Left lung (tissue), 10 donors: ENCODE measurements around the gene SRRM5. TPM values are rescaled to one million over a fixed set of nuclear protein-coding genes. Genes with fewer than 3 reads are reported as not detected.

Experiments
- ATAC-seq: fragments of 200-7000 bp; cut with Tn5 transposase; one replicate; pipeline ENCODE4 v1.9.1; 2020; ENCODE audit warnings: moderate library complexity
- DNase-seq, 4 donors: peaks; one replicate each; pipeline ENCODE4 v3.0.0-alpha.2; 2013 to 2020
- H3K27ac ChIP-seq, 2 donors: fragments of 200-600 bp; sonication (generic) in 1 of 2; one replicate each; pipeline versions ENCODE4 v1.5.0 to v1.8.0; 2020 to 2021
- H3K27me3 ChIP-seq, 2 donors: fragments of 200-600 bp; sonication (generic) in 1 of 2; one replicate each; pipeline versions ENCODE4 v1.5.0 to v1.8.0; 2020 to 2021
- H3K36me3 ChIP-seq, 2 donors: fragments of 200-600 bp; sonication (generic) in 1 of 2; one replicate each; pipeline versions ENCODE4 v1.5.0 to v1.8.0; 2020 to 2021
- H3K4me1 ChIP-seq, 2 donors: fragments of 200-600 bp; one replicate each; pipeline ENCODE4 v1.8.0; 2021
- H3K4me3 ChIP-seq, 2 donors: fragments of 200-600 bp; sonication (generic) in 1 of 2; one replicate each; pipeline versions ENCODE4 v1.5.0 to v1.8.0; 2020 to 2021; ENCODE audit warnings: mild to moderate bottlenecking in 1 of 2
- H3K9me3 ChIP-seq, 2 donors: fragments of 200-600 bp; sonication (generic) in 1 of 2; one replicate each; pipeline versions ENCODE4 v1.5.0 to v1.8.0; 2020 to 2021
- intact Hi-C, 2 donors: fragments of 100-400 bp; cut with DNase I; formaldehyde crosslinking; loops; one replicate each; pipeline versions ENCODE4 v1.11.2 to v1.14.2; 2022
- polyA plus RNA-seq, 6 donors: library from polyadenylated mRNA; unstranded; fragments of 120-200 nt; gene quantifications; one replicate each; pipeline ENCODE4 v1.2.1, GENCODE V29; 2013; ENCODE audit not compliant: insufficient read length in 6 of 6
- total RNA-seq, 2 donors: library from RNA; stranded (reverse); fragmentation: NEBNext Ultra II Directional; extraction: Animal tissue kit (Norgen Biotek cat#: 25700); gene quantifications; one replicate each; pipeline ENCODE4 v1.2.1, GENCODE V29; 2021
- TF ChIP-seq, protein P1 (sequence below), 2 donors: fragments of 200-600 bp; sonication (generic) in 1 of 2; IDR thresholded peaks; one replicate each; pipeline versions ENCODE4 v1.5.0 to v1.8.0; 2021; ENCODE audit warnings: antibody characterized with exemption in 2 of 2
- donor health status: DM: no; HTN: yes; CAD: no.
- donor health status: DM: no; HTN: no; CAD: no.

The SRRM5 gene
- total and polyA plus RNA-seq, 8 donors: 0.10 to 2.5 (median 1.7) TPM

DNA sequence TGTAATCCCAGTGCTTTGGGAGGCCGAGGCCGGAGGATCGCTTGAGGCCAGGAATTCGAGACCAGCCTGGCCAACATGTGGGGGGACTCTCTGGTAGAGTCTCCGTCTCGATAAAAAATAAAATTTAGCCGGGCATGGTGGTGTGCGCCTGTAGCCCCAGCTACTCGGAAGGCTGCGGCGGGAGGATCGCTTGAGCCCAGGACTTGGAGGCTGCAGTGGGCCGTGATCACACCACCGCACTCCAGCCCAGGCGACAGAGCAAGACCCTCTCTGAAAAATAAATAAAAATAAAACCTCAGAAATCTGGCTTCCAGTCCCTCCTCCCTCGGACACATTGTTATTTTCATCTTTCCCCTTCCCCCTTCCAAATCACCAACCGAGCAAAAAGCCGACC lies 16.3 kb upstream of the SRRM5 start:
- Histone ChIP-seq H3K27ac (peak overlapping the region; percentile 96 to 97), H3K36me3 (peaks cover 0 to 57% of the 10 kb centered on the region in 2 donors), H3K4me1 (peaks cover 16 to 44% of the 10 kb centered on the region in 2 donors), H3K9me3 (no peaks in the 10 kb centered on the region), H3K4me3 (peak overlapping the region; percentile 64 to 82), H3K27me3 (no peaks in the 10 kb centered on the region)
- TF ChIP-seq, protein P1, sequence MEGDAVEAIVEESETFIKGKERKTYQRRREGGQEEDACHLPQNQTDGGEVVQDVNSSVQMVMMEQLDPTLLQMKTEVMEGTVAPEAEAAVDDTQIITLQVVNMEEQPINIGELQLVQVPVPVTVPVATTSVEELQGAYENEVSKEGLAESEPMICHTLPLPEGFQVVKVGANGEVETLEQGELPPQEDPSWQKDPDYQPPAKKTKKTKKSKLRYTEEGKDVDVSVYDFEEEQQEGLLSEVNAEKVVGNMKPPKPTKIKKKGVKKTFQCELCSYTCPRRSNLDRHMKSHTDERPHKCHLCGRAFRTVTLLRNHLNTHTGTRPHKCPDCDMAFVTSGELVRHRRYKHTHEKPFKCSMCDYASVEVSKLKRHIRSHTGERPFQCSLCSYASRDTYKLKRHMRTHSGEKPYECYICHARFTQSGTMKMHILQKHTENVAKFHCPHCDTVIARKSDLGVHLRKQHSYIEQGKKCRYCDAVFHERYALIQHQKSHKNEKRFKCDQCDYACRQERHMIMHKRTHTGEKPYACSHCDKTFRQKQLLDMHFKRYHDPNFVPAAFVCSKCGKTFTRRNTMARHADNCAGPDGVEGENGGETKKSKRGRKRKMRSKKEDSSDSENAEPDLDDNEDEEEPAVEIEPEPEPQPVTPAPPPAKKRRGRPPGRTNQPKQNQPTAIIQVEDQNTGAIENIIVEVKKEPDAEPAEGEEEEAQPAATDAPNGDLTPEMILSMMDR (IDR thresholded peaks at IDR 0.05): no peak
- peak in 1 of 4 donors; percentile 38 for DNase-seq
- intact Hi-C loops: no loop called here
- ATAC-seq: peak; percentile 24

DNA sequence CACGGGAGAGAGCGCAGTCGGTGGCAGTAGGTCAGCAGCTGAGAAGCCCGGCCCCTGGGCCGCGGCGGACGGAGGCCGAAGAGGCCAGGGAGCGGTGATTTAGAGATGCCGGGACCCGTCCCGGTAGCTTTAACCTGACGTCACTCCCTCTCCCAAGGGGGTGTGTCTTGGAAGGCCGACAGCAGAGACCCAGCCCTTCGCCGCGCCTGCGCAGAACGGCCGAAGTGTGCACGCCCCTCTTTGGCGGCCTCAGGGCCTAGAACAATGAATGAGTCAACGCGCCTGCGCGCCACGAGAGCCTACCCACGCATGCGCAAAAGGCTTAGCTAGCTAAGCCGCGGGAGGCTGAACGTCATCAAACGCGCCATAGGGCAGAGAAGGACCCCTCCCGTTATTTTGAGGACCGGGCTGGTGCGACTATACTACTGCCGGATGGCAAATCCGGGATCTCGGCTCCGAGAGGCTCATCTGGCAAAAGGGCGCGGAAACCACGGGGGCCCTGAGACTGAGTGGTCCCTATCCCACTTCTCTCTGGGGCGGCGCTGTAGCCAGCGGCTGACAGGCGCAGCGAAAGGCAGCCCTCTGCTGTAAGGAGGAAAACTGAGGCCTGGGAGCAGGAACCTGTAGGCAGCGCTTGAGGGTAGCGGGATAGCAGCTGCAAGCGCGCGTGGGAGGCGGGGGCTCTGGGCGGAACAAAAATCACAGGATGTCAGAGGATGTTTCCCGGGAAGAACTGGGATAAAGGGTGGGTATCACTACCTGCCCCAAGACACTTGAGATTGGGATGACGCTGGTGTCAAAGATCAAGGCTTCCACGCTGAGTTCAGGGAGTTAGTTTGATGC lies 15.7 kb upstream of the SRRM5 start, which contains the start of the genes IRGQ and ZNF576:
Gene IRGQ (minus strand): TSS at position 136 of the 843 bp plus-strand sequence. CDS start 796 bp downstream, outside the sequence.
Gene ZNF576 (plus strand): TSS at position 597 of the 843 bp plus-strand sequence. CDS start 514 bp downstream, outside the sequence.
- TF ChIP-seq, protein P1 (IDR thresholded peaks at IDR 0.05): no peak
- DNase-seq (peak; percentile 100), ATAC-seq (peak; percentile 91)
- H3K4me1 ChIP-seq: peaks cover 16 to 44% of the 10 kb centered on the region in 2 donors
- intact Hi-C loops: no loop called here
- H3K4me3 ChIP-seq: peak within 1 kb of the TSS; percentile 64 to 82
- no peaks in the 10 kb centered on the region for H3K27me3 ChIP-seq
- peak within 1 kb of the TSS; percentile 96 to 97 for H3K27ac ChIP-seq
- peaks cover 0 to 57% of the 10 kb centered on the region in 2 donors for H3K36me3 ChIP-seq
- no peaks in the 10 kb centered on the region for H3K9me3 ChIP-seq

DNA sequence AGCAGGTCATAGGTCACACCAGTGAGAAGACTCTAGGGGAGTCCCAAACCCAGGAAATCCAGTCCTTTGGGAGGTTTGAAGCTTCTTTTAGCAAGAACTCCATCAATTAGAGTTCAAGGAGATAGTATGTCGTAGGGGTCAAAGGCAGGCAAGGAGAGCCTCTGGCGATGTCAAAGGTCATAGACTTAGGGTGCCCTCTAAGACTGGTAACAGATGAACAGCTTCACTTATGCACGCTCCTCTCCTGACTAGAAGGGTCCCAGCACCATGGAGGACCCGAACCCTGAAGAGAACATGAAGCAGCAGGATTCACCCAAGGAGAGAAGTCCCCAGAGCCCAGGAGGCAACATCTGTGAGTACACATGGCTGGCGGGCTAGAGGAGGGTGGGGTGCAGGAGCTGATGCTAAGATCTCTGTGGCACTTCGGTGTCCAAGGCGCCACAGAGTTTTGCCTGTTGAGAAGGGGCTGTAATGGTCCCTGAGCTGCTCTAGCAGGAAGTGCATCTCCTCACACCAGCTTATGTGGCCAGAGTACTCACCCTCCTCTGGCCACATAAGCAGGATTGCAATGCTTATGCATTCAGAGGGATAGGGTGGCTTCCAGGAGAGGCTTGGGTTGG lies 14.9 kb upstream of the SRRM5 start:
- H3K27ac ChIP-seq: peak overlapping the region; percentile 96 to 97
- TF ChIP-seq, protein P1 (IDR thresholded peaks at IDR 0.05): no peak
- H3K27me3 ChIP-seq: no peaks in the 10 kb centered on the region
- no peak for DNase-seq
- intact Hi-C loops: no loop called here
- peaks cover 0 to 57% of the 10 kb centered on the region in 2 donors for H3K36me3 ChIP-seq
- H3K9me3 ChIP-seq: no peaks in the 10 kb centered on the region
- ATAC-seq: no peak
- peak overlapping the region; percentile 63 to 82 for H3K4me3 ChIP-seq
- peaks cover 16 to 44% of the 10 kb centered on the region in 2 donors for H3K4me1 ChIP-seq

DNA sequence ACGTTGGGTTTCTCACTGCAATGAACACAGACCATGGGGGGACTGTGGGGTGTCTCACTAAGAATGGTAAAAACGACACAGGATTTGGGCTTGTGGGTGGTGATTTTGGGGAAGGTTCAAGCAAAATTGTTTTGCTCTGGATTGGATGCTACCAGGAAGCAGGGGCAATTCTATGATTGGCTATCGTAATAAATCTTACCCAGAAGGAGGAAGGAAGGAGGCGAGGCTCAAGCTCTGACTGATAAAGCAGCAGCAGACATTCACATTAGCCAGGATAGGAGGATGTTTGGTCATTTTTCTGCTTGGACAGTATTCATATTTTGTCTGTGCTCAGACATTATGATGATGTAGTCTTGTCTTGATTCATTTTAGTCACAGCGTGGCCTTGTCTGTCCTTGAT lies 14.0 kb upstream of the SRRM5 start:
- H3K9me3 ChIP-seq: no peaks in the 10 kb centered on the region
- no peak for ATAC-seq
- H3K36me3 ChIP-seq: peaks cover 0 to 52% of the 10 kb centered on the region in 2 donors

More for the DNA sequence above, 14.0 kb upstream of the SRRM5 start:
- H3K4me1 ChIP-seq: peaks cover 16 to 44% of the 10 kb centered on the region in 2 donors
- intact Hi-C loops: no loop called here
- peak overlapping the region in 1 of 2 donors; percentile 82 for H3K4me3 ChIP-seq
- no peak for DNase-seq
- H3K27ac ChIP-seq: no peak overlapping the region
- TF ChIP-seq, protein P1 (IDR thresholded peaks at IDR 0.05): no peak
- no peaks in the 10 kb centered on the region for H3K27me3 ChIP-seq
